Bronchus fibroblast of lung (primary cell): ENCODE data around the gene COMMD3. TPM values are rescaled to one million over a fixed set of nuclear protein-coding genes. Genes with fewer than 3 reads are reported as not detected.

Source experiments
- total RNA-seq: library from RNA; depleted of rRNA; stranded (reverse); fragments of >200 nt; gene quantifications from 2 replicates; pipeline ENCODE4 v1.2.3, GENCODE V29; 2015

COMMD3 gene
- 47.0 and 53.1 TPM in 2 replicates for total RNA-seq

GRCh38 chr10:22316286-22317075, at the start of gene COMMD3:
COMMD3 (plus strand) TSS chr10:22316388; CDS start chr10:22316418, 30 bp downstream.

GRCh38 chr10:22320591-22321155, 4.5 kb downstream of the COMMD3 start, which contains the start of gene BMI1:
BMI1 (plus strand) TSS chr10:22321099; CDS start chr10:22326450, 5,351 bp downstream.

GRCh38 chr10:22345301-22346095, 29.3 kb downstream of the COMMD3 start, which contains the start of gene SPAG6:
SPAG6 (plus strand) TSS chr10:22345496; CDS start chr10:22345612, 116 bp downstream.

Other genes starting within 250 kb of the COMMD3 start
- not detected in 2 replicates for gene EBLN1, start 98.4 kb upstream of the COMMD3 start, total RNA-seq
- 24.1 and 35.6 TPM in 2 replicates for gene BMI1, start 4.7 kb downstream of the COMMD3 start, total RNA-seq
- gene SPAG6, start 29.1 kb downstream of the COMMD3 start, total RNA-seq, result not detected in 2 replicates